IPS-18a (cell line): ENCODE measurements around the gene UCK2.

Experiments used
- H3K27ac ChIP-seq: one replicate; pipeline ENCODE4 v1.5.1; 2013; ENCODE audit warnings: low read length
- H3K27me3 ChIP-seq: one replicate; pipeline ENCODE4 v1.6.1; 2013; ENCODE audit warnings: mild to moderate bottlenecking, low read length; ENCODE audit not compliant: control insufficient read depth, insufficient read depth
- H3K36me3 ChIP-seq: one replicate; pipeline ENCODE4 v1.6.1; 2013; ENCODE audit warnings: low read depth, low read length; ENCODE audit not compliant: control insufficient read depth
- H3K4me1 ChIP-seq: one replicate; pipeline ENCODE4 v1.6.1; 2013; ENCODE audit warnings: low read depth, low read length; ENCODE audit not compliant: control insufficient read depth
- H3K4me3 ChIP-seq: one replicate; pipeline ENCODE4 v1.5.1; 2013; ENCODE audit warnings: low read length
- H3K9ac ChIP-seq: one replicate; pipeline ENCODE4 v1.6.1; 2013; ENCODE audit warnings: mild to moderate bottlenecking, low read length, moderate library complexity
- H3K9me3 ChIP-seq: one replicate; pipeline ENCODE4 v1.6.1; 2013; ENCODE audit warnings: low read depth, low read length; ENCODE audit not compliant: control insufficient read depth

The UCK2 gene

DNA sequence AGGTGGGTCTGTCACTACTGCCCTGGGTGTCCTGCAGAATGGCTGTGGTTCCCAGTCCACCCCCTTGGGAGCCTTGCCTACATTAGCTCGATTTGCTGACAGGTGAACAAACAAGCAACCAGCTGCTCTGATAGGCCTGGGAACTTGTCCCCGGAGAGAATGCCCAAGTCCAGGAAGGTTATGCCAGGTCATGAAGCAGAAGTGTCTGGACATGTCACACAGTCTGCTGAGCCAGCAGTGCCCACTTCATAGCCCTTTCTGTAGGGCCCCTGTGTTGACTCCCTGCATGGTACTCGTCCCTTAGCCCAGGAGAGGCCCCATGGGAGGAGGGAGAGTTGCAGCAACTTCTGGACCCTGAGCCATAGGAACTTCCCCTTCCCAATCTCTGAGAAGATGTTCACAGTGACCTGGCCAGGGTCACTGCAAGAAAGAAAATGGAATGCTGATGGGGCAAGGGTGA, 31.0 kb downstream of the UCK2 start:
- peaks cover 50% of the 10 kb centered on the region for H3K4me1 ChIP-seq
- no peak overlapping the region for H3K27ac ChIP-seq

DNA sequence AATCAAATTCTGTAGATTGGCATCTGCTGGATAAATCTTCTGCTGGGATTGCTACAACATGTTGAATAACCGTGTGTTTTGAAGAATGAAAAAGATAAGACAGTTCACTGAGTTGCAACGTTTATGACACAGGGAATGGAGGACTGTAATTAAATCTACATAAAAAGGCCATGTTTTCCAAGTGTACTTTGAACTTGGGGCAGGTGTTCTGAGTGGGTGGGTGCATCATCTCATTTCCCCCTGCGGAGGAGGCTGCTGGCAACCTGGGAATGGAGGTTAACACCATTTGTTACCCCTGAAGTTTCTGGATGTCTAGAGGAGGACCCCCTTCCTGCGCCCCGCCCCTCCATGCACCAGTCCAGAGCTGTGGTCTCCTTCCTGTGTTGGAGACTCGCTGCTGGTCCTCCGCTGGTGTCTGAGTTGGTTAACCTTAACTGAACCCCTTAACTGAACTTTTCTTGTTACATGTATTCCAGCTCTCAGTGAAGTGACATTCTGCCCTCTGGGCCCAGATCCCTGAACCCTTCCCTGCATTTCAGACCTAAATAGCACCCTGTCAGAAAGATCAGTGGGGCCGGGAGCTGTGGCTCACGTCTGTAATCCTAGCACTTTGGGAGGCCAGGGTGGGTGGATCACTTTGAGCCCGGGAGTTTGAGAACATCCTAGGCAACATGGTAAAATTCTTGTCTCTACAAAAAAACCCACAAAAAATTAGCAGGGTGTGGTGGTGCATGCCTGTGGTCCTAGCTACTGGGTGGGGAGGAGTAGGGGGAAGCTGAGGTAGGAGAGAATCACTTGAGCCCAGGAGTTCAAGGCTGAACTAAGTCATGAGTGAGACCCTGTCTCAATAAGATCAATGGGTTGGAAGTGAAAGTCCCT, 31.8 kb downstream of the UCK2 start:
- Histone ChIP-seq H3K9ac (no peak overlapping the region), H3K36me3 (no peaks in the 10 kb centered on the region), H3K27me3 (no peaks in the 10 kb centered on the region), H3K9me3 (no peaks in the 10 kb centered on the region), H3K27ac (no peak overlapping the region), H3K4me1 (peaks cover 42% of the 10 kb centered on the region), H3K4me3 (no peak overlapping the region)

More for the DNA sequence above, 31.0 kb downstream of the UCK2 start:
- H3K4me3 ChIP-seq = no peak overlapping the region
- no peaks in the 10 kb centered on the region for H3K27me3 ChIP-seq
- H3K9ac ChIP-seq = no peak overlapping the region
- no peaks in the 10 kb centered on the region for H3K36me3 ChIP-seq
- H3K9me3 ChIP-seq = no peaks in the 10 kb centered on the region

DNA sequence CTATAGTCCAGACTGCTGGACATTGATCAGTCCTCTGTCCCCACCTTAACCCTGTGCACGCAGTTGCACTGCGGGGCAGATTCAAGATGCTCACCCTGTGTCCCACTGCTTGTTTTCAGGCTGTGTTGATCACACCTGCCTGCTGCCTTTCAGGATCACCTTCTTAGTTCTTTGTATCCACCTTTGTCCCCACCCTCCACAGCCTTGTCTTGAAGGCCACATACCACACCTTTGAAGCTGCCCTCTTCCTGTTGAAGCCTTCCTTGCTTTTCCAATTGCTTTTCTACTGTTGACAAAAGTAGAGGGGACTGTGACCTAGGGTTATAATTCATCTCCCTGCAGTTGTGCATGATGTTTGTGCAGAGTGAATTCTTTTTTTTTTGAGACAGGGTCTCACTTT, 32.7 kb downstream of the UCK2 start:
- H3K36me3 ChIP-seq = no peaks in the 10 kb centered on the region
- peaks cover 36% of the 10 kb centered on the region for H3K4me1 ChIP-seq
- H3K9me3 ChIP-seq = no peaks in the 10 kb centered on the region
- H3K27ac ChIP-seq = no peak overlapping the region
- no peaks in the 10 kb centered on the region for H3K27me3 ChIP-seq
- H3K9ac ChIP-seq = no peak overlapping the region
- no peak overlapping the region for H3K4me3 ChIP-seq

DNA sequence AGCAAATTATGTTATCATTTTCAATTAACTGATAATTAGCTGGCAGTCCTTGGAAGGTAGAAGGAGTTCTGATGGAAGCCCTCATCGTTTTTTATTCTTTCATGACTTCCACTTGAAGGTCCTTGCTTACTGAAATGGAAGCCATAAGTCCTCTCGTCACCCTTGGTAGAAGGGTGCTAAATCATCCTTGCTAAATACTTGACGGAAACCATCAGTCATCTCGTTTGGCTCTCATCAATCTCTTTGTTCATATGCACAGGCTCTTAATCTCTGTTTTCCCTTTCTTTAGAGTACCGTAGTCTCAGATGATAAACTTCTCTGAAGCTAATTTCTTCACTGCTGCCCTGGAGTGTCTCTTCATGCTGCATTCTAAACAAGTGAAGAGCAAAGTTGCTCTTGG, 34.5 kb downstream of the UCK2 start:
- Histone ChIP-seq H3K9ac (no peak overlapping the region), H3K27ac (no peak overlapping the region), H3K4me3 (no peak overlapping the region), H3K4me1 (peaks cover 19% of the 10 kb centered on the region), H3K9me3 (no peaks in the 10 kb centered on the region), H3K36me3 (no peaks in the 10 kb centered on the region), H3K27me3 (no peaks in the 10 kb centered on the region)

DNA sequence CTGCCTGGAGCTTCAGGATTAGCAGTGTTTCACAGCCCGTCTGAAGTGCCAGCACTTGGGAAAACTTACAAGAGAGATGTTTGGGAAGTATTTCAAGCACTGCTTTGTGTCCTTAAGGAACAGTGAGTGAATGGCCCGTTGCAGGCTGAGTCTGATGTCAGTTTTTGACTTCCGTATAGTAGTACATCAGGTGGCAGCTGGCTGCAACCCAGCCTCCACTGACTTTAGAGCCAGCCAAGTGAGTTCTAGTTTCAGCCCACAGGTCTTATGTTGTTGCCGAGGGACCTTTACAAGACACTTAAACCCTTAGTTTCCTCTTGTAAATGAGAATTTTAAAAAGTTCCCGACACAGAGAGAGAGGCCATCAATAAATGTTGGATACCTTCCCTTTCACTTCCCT, 35.0 kb downstream of the UCK2 start:
- H3K9me3 ChIP-seq = no peaks in the 10 kb centered on the region
- no peak overlapping the region for H3K4me3 ChIP-seq
- H3K27ac ChIP-seq = no peak overlapping the region
- peaks cover 14% of the 10 kb centered on the region for H3K4me1 ChIP-seq
- no peak overlapping the region for H3K9ac ChIP-seq
- H3K27me3 ChIP-seq = no peaks in the 10 kb centered on the region
- no peaks in the 10 kb centered on the region for H3K36me3 ChIP-seq

DNA sequence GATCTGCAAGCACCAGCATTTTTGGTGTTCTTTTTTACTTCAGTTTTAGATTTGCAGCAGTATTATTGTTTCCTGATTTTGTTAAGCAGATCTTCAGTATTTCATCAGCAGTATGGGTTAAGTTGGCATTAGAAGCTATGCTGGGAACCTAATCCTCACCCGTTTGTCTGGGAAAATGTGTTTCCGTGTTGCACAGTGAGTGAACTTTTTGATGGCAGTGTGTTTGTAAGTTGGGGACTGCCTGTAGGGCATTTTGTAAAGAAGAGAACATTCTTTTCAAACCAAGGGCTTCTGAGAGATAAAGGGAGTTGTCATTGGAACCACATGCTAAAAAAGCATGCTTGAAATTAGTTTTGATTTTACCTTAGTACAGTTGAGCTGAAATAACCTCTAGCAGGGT, 35.9 kb downstream of the UCK2 start:
- Histone ChIP-seq H3K36me3 (no peaks in the 10 kb centered on the region), H3K27me3 (no peaks in the 10 kb centered on the region), H3K9me3 (no peaks in the 10 kb centered on the region), H3K9ac (no peak overlapping the region), H3K4me3 (no peak overlapping the region), H3K4me1 (peaks cover 6% of the 10 kb centered on the region), H3K27ac (no peak overlapping the region)

DNA sequence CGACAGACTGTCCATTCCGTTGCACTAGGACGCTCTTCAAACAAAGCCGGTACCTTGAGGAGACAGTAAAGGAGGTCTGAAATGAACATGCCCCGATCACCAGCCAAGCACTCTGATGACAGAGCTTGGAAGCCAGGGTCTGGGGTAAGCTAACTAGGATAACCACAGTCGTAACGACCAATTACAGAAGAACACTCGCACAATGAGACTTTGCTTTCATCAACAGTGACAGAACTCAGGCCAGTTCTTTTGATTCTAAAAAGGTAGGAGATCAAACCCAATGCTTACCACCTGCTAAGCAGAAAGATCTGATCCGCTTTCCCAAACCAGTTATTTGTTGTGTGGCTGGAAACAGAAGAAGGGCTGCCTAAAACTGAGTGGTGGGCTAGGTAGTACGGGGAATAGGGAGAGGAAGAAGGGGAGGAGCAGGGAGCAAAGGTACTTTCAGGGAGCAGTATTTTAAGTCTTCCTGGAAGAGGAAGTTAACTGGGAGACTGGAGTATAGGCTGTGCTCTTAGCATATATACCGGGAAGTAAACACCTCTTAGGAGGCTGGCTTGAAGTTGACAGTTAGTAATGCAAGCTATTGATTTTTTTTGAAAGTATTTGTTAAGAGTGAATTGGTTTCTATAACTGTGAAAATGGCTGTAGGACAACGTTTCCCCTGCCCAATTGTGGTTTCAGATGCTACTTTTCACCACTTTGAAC, 38.4 kb downstream of the UCK2 start:
- Histone ChIP-seq H3K36me3 (no peaks in the 10 kb centered on the region), H3K4me3 (no peak overlapping the region), H3K9ac (no peak overlapping the region), H3K4me1 (peaks cover 6% of the 10 kb centered on the region), H3K9me3 (no peaks in the 10 kb centered on the region), H3K27me3 (no peaks in the 10 kb centered on the region), H3K27ac (no peak overlapping the region)

DNA sequence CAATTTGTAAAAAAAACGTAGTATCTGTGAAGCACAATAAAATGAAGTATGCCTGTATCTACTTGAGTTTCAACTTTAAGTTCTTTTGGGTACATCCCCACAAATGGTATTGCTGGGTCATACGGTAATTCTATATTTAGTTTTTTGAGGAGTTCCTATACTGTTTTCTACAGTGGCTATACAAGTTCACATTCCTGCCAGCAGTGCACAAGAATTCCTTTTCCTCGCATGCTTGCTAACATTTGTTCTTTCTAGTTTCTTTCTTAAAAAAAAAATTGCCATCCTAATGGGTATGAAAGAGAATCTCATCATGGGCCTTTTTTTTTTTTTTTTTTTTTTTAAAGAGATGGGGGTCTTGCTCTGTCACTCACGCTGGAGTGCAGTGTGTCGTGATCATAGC, 41.9 kb downstream of the UCK2 start:
- Histone ChIP-seq H3K27ac (no peak overlapping the region), H3K4me3 (no peak overlapping the region), H3K36me3 (no peaks in the 10 kb centered on the region), H3K27me3 (no peaks in the 10 kb centered on the region), H3K4me1 (peaks cover 5% of the 10 kb centered on the region), H3K9ac (no peak overlapping the region), H3K9me3 (no peaks in the 10 kb centered on the region)

DNA sequence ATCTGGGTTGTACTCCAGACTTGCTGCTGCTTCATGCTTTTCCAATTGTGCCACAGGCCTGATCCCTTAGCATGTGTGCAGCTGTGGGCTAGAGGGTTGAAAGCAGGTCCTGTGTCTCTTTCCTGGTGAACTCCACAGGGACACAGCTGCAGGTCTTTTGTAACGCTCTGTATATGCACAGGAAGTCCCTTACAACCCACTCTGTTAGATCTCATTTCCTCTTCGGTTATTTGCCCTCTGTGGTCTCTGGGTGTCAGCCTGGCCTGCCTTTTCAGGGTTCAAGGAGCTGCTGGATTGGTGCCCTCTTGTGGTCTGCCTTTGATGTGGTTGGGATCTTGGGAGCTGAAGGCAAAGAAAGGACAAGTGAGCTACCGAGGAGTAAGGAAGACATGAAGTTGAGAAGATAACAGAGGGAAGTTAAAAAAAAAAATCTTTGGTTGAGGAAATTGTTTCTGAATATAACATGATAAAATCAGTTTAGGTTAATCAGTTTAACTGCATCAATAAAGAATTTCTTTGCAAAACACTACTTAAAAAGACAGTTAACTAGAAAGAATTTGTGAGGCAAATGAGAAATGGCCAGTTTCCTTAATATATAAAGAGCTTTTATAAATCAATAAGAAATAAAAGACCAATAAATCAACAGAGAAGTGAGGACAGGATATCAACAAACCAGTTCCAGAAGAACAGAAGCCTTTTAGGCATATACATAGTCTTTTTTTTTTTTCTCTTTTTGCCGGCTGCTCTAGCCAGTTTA, 44.1 kb downstream of the UCK2 start:
- no peak overlapping the region for H3K27ac ChIP-seq
- H3K4me3 ChIP-seq = no peak overlapping the region
- H3K9ac ChIP-seq = no peak overlapping the region
- no peaks in the 10 kb centered on the region for H3K27me3 ChIP-seq
- peaks cover 9% of the 10 kb centered on the region for H3K4me1 ChIP-seq
- H3K9me3 ChIP-seq = no peaks in the 10 kb centered on the region
- H3K36me3 ChIP-seq = no peaks in the 10 kb centered on the region

DNA sequence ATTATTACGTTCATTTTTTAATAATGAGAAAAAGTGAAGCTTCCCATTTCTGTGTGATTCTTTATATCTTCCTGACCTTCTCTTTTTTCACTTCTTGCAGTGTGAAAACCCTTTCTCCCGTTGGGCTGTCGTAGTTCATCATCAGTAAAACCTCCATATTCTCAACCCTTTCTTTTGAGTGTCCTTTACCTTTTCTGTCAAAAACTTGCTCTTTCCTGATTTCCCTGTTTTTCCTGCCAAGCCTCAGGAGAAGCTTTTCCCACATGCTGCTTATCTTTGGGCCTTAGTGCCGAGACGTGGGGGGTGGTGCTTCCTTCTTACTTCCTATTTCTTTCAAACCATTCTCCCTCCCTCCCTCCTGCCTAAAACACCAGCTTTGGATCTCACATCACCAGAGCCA, 46.1 kb downstream of the UCK2 start:
- H3K4me3 ChIP-seq = no peak overlapping the region
- no peaks in the 10 kb centered on the region for H3K9me3 ChIP-seq
- no peak overlapping the region for H3K27ac ChIP-seq
- no peak overlapping the region for H3K9ac ChIP-seq
- H3K4me1 ChIP-seq = peaks cover 9% of the 10 kb centered on the region
- no peaks in the 10 kb centered on the region for H3K36me3 ChIP-seq
- no peaks in the 10 kb centered on the region for H3K27me3 ChIP-seq

DNA sequence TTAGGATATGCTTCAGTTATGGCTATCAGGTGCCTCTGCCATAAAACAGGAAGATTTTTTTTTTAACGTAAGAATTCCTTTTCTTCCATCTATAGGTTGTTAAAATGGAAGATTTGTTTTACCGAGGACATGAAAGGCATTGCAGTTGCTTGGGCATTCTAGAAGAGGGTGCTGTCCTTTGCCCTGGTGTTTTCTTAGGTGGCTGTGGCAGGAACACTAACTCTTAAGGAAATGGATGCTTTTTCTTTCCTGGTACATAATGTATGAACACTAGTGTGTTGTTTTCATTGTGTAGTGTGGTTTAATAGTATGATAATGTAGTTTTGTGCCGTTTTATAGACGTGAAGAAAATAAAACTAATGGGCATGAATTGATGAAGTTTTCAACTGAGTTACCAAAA, 47.2 kb downstream of the UCK2 start:
- Histone ChIP-seq H3K4me3 (no peak overlapping the region), H3K9ac (no peak overlapping the region), H3K27ac (no peak overlapping the region), H3K9me3 (no peaks in the 10 kb centered on the region), H3K4me1 (peaks cover 9% of the 10 kb centered on the region), H3K36me3 (no peaks in the 10 kb centered on the region), H3K27me3 (no peaks in the 10 kb centered on the region)
